Tibial nerve (tissue), 4 donors: ENCODE measurements around the gene RAPH1. TPM values are rescaled to one million over a fixed set of nuclear protein-coding genes. Genes with fewer than 3 reads are reported as not detected.
"Not testable (repeated sequence)": the region's sequence is repeated elsewhere in the genome, so short reads cannot be mapped to it uniquely, and the experiment has no call there.

Experiments
- DNase-seq, 2 donors: peaks; one replicate each; pipeline ENCODE4 v3.0.0-alpha.2; 2019; ENCODE audit warnings: low spot score in 2 of 2
- H3K27ac ChIP-seq, 4 donors: fragments of 200-600 bp; sonication (generic) in 3 of 4; one replicate each; pipeline ENCODE4 v1.5.1; 2017 to 2019; ENCODE audit warnings: mild to moderate bottlenecking in 1 of 4
- H3K27me3 ChIP-seq, 2 donors: fragments of 200-600 bp; sonication (generic) in 1 of 2; one replicate each; pipeline versions ENCODE4 v1.5.1 to v1.6.0; 2017 to 2019
- H3K36me3 ChIP-seq, 3 donors: fragments of 200-600 bp; sonication (generic); one replicate each; pipeline ENCODE4 v1.5.1; 2018 to 2019
- H3K4me1 ChIP-seq, 4 donors: fragments of 200-600 bp; sonication (generic) in 3 of 4; one replicate each; pipeline ENCODE4 v1.5.1; 2017 to 2019
- H3K4me3 ChIP-seq, 4 donors: fragments of 200-600 bp; sonication (generic) in 3 of 4; one replicate each; pipeline ENCODE4 v1.5.1; 2017 to 2019; ENCODE audit warnings: mild to moderate bottlenecking in 1 of 4, moderate library complexity in 1 of 4
- H3K9me3 ChIP-seq, 4 donors: fragments of 200-600 bp; sonication (generic) in 3 of 4; one replicate each; pipeline ENCODE4 v1.5.1; 2017 to 2019
- CTCF ChIP-seq, 5 experiments: fragments of 200-600 bp in 3 of 5; fragments of 450-650 bp in 2 of 5; sonication (generic) in 3 of 5; IDR thresholded peaks; one replicate each; pipeline ENCODE4 v1.5.1; 2016 to 2019; ENCODE audit warnings: antibody characterized with exemption in 5 of 5, mild to moderate bottlenecking in 3 of 5, moderate library complexity in 2 of 5
- EP300 ChIP-seq, 2 donors: sonication (generic); formaldehyde crosslinking; IDR thresholded peaks; one replicate each; pipeline ENCODE4 v1.6.1; 2017; ENCODE audit warnings: antibody characterized with exemption in 2 of 2, mild to moderate bottlenecking in 1 of 2
- POLR2A ChIP-seq, 2 donors: fragments of 450-650 bp; IDR thresholded peaks; one replicate each; pipeline ENCODE4 v1.6.1; 2017; ENCODE audit warnings: antibody characterized with exemption in 2 of 2, mild to moderate bottlenecking in 2 of 2, moderate library complexity in 2 of 2
- WGBS, 2 donors: methylation state at CpG; one replicate each; pipeline ENCODE4 v1.1.5; 2018; 5-methylcytosine and 5-hydroxymethylcytosine counted together
- total RNA-seq, 4 donors: library from RNA; depleted of rRNA; stranded (reverse); fragments of >200 nt; gene quantifications; one replicate each; pipeline ENCODE4 v1.1.0, GENCODE V29; 2016

Gene RAPH1
- total RNA-seq, 4 donors from 2014 or later, result 35.4 to 60.0 (median 44.4) TPM

- H3K9me3 ChIP-seq, result no peaks in the 10 kb centered on the region
- H3K4me1 ChIP-seq, result no peaks in the 10 kb centered on the region
- no peak overlapping the region for H3K27ac ChIP-seq
- no peak for DNase-seq
- TF ChIP-seq POLR2A (IDR thresholded peaks at IDR 0.05) (no peak), EP300 (IDR thresholded peaks at IDR 0.05) (no peak), CTCF (IDR thresholded peaks at IDR 0.05) (no peak)
- H3K36me3 ChIP-seq, result no peaks in the 10 kb centered on the region
- H3K4me3 ChIP-seq, result no peak overlapping the region
- no peaks in the 10 kb centered on the region for H3K27me3 ChIP-seq
Measured at GRCh38 chr2:203548887-203549286, 13.8 kb upstream of the RAPH1 start.

- Histone ChIP-seq H3K4me1 (no peaks in the 10 kb centered on the region), H3K27me3 (no peaks in the 10 kb centered on the region), H3K27ac (no peak overlapping the region), H3K4me3 (no peak overlapping the region), H3K9me3 (no peaks in the 10 kb centered on the region), H3K36me3 (no peaks in the 10 kb centered on the region)
- 60 to 66% methylated on average over 1 of the region's 1 CpG for WGBS, 2 donors
- no peak for DNase-seq
- TF ChIP-seq POLR2A (IDR thresholded peaks at IDR 0.05), result no peak
- no peak for TF ChIP-seq CTCF (IDR thresholded peaks at IDR 0.05)
- no peak for TF ChIP-seq EP300 (IDR thresholded peaks at IDR 0.05)
Measured at GRCh38 chr2:203547356-203547755, 12.3 kb upstream of the RAPH1 start.

GRCh38 chr2:203544402-203544801 lies 9.3 kb upstream of the RAPH1 start:
- H3K9me3 ChIP-seq, result no peaks in the 10 kb centered on the region
- TF ChIP-seq CTCF (IDR thresholded peaks at IDR 0.05) (no peak), EP300 (IDR thresholded peaks at IDR 0.05) (no peak), POLR2A (IDR thresholded peaks at IDR 0.05) (no peak)
- H3K36me3 ChIP-seq, result no peaks in the 10 kb centered on the region
- DNase-seq, result no peak
- WGBS, 2 donors, result 95 to 97% methylated on average over 4 of the region's 4 CpGs
- H3K4me1 ChIP-seq, result no peaks in the 10 kb centered on the region
- no peak overlapping the region for H3K27ac ChIP-seq
- H3K4me3 ChIP-seq, result no peak overlapping the region
- H3K27me3 ChIP-seq, result no peaks in the 10 kb centered on the region

GRCh38 chr2:203543898-203544328 lies 8.8 kb upstream of the RAPH1 start:
- 92 to 93% methylated on average over 8 of the region's 8 CpGs for WGBS, 2 donors
- H3K9me3 ChIP-seq, result no peaks in the 10 kb centered on the region
- no peaks in the 10 kb centered on the region for H3K4me1 ChIP-seq
- no peak for TF ChIP-seq POLR2A (IDR thresholded peaks at IDR 0.05)
- no peak for TF ChIP-seq CTCF (IDR thresholded peaks at IDR 0.05)
- no peak for TF ChIP-seq EP300 (IDR thresholded peaks at IDR 0.05)
- H3K4me3 ChIP-seq, result no peak overlapping the region
- H3K36me3 ChIP-seq, result no peaks in the 10 kb centered on the region
- no peak for DNase-seq
- H3K27me3 ChIP-seq, result no peaks in the 10 kb centered on the region
- no peak overlapping the region for H3K27ac ChIP-seq

- not testable (repeated sequence) for H3K4me1 ChIP-seq, H3K27me3 ChIP-seq, H3K9me3 ChIP-seq, H3K4me3 ChIP-seq, H3K36me3 ChIP-seq, DNase-seq, H3K27ac ChIP-seq
- 62 to 68% methylated on average over 3 of the region's 3 CpGs for WGBS, 2 donors
Measured at GRCh38 chr2:203540598-203540997, 5.5 kb upstream of the RAPH1 start.

GRCh38 chr2:203538237-203538636 lies 3.1 kb upstream of the RAPH1 start:
- H3K4me1 ChIP-seq, result peaks cover 0 to 16% (median 5%) of the 10 kb centered on the region in 4 donors
- H3K36me3 ChIP-seq, H3K27ac ChIP-seq, H3K9me3 ChIP-seq, H3K4me3 ChIP-seq, H3K27me3 ChIP-seq, DNase-seq: not testable (repeated sequence)
- WGBS, 2 donors, result 66 to 67% methylated on average over 4 of the region's 4 CpGs

GRCh38 chr2:203536586-203536951 lies 1.5 kb upstream of the RAPH1 start:
- H3K36me3 ChIP-seq, H3K4me3 ChIP-seq, H3K9me3 ChIP-seq, DNase-seq, H3K27me3 ChIP-seq, H3K27ac ChIP-seq: not testable (repeated sequence)
- 93 to 98% methylated on average over 2 of the region's 2 CpGs for WGBS, 2 donors
- H3K4me1 ChIP-seq, result peaks cover 0 to 32% (median 7%) of the 10 kb centered on the region in 4 donors
